Measurements from ENCODE around the gene HARS2. TPM values are rescaled to one million over a fixed set of nuclear protein-coding genes. Genes with fewer than 3 reads are reported as not detected.

The HARS2 gene
- total RNA-seq, 1 experiment from 2014 or later: 36.5 TPM

DNA sequence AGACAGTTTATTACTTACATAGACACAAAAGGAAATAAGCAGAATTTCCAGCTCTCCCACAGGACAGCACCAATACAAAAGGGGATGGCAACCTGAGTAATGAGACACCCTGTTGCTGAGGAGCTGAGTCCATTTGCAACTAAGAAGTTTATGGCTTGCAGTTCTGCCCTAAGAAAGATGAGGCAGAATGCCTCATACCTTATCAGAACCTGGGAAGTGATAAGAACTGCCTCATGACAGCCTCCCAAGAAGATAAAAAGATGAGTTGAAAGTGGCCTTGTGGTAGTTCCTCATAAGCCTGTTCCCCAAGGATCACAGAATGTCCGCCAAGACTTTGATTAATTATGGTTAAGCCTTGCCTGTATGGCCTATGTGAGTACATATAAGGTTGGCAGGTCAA lies 50.7 kb downstream of the HARS2 start:
- CTCF ChIA-PET: no interaction called here
- intact Hi-C loops (cut with micrococcal nuclease; ENCODE audit: unreplicated experiment): no loop called here
- no peaks in the 10 kb centered on the region for H3K36me3 ChIP-seq (ENCODE audit: control insufficient read depth, insufficient read depth, low read length)
- peaks cover 7% of the 10 kb centered on the region; the same call in 1 of the 2 replicates for H3K9me3 ChIP-seq
- Mint-ChIP-seq H3K4me3 (ENCODE audit: unreplicated experiment) (no peak overlapping the region), H3K9me3 (ENCODE audit: unreplicated experiment) (peaks cover 3% of the 10 kb centered on the region), H3K27ac (ENCODE audit: unreplicated experiment) (no peak overlapping the region), H3K27me3 (ENCODE audit: insufficient read depth, unreplicated experiment) (peaks cover 4% of the 10 kb centered on the region), H3K4me1 (ENCODE audit: low read depth, unreplicated experiment) (no peaks in the 10 kb centered on the region), H3K36me3 (ENCODE audit: insufficient read depth, unreplicated experiment) (no peaks in the 10 kb centered on the region)
- TF ChIP-seq, protein P1, sequence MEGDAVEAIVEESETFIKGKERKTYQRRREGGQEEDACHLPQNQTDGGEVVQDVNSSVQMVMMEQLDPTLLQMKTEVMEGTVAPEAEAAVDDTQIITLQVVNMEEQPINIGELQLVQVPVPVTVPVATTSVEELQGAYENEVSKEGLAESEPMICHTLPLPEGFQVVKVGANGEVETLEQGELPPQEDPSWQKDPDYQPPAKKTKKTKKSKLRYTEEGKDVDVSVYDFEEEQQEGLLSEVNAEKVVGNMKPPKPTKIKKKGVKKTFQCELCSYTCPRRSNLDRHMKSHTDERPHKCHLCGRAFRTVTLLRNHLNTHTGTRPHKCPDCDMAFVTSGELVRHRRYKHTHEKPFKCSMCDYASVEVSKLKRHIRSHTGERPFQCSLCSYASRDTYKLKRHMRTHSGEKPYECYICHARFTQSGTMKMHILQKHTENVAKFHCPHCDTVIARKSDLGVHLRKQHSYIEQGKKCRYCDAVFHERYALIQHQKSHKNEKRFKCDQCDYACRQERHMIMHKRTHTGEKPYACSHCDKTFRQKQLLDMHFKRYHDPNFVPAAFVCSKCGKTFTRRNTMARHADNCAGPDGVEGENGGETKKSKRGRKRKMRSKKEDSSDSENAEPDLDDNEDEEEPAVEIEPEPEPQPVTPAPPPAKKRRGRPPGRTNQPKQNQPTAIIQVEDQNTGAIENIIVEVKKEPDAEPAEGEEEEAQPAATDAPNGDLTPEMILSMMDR (IDR thresholded peaks at IDR 0.05; ENCODE audit: insufficient read depth in 1 of 2, low read depth in 1 of 2, low read length in 1 of 2, severe bottlenecking in 1 of 2, unreplicated experiment in 1 of 2): no peak
- BruUV-seq (replicated peaks): no TSS peak
- no peaks in the 10 kb centered on the region for H3K4me1 ChIP-seq
- no peak for DNase-seq
- H3K4me3 ChIP-seq (ENCODE audit: low read depth, low read length): no peak overlapping the region
- no peaks in the 10 kb centered on the region for H3K27me3 ChIP-seq (replicated peaks; ENCODE audit: control insufficient read depth, insufficient read depth, low read length)
- POLR2A ChIA-PET: no interaction called here

Small RNA genes within 50 kb of the gene (microRNA-seq; reads per million reads assigned to microRNA genes)
- gene MIR3655: not detected

Other genes with a start within 250 kb of the HARS2 start
- 7.6 and 8.0 TPM in 2 replicates for gene EIF4EBP3, start 143.8 kb upstream of the HARS2 start, total RNA-seq (2022)
- 44.0 and 50.3 TPM in 2 replicates for gene SRA1, start 134.0 kb upstream of the HARS2 start, total RNA-seq (2022)
- gene APBB3, start 126.9 kb upstream of the HARS2 start, total RNA-seq (2022): 23.4 and 25.1 TPM in 2 replicates
- gene SLC35A4, start 126.6 kb upstream of the HARS2 start, total RNA-seq (2022): 79.5 and 91.3 TPM in 2 replicates
- 11.5 and 13.3 TPM in 2 replicates for gene CD14, start 58.3 kb upstream of the HARS2 start, total RNA-seq (2022)
- 37.8 and 46.4 TPM in 2 replicates for gene TMCO6, start 52.0 kb upstream of the HARS2 start, total RNA-seq (2022)
- gene NDUFA2, start 43.8 kb upstream of the HARS2 start, total RNA-seq (2022): 88.7 and 99.4 TPM in 2 replicates
- 111 and 112 TPM in 2 replicates for gene IK, start 43.6 kb upstream of the HARS2 start, total RNA-seq (2022)
- gene WDR55, start 26.6 kb upstream of the HARS2 start, total RNA-seq (2022): 38.8 and 40.2 TPM in 2 replicates
- 1.8 TPM in 2 replicates for gene DND1, start 17.9 kb upstream of the HARS2 start, total RNA-seq (2022)
- 82.4 and 83.5 TPM in 2 replicates for gene HARS1, start 85 bp upstream of the HARS2 start, total RNA-seq (2022)
- 73.1 and 76.6 TPM in 2 replicates for gene ZMAT2, start 9.0 kb downstream of the HARS2 start, total RNA-seq (2022)
- 0.07 TPM in 1 of 2 replicates, not detected in the other for gene PCDHA1, start 94.7 kb downstream of the HARS2 start, total RNA-seq (2022)
- not detected in 2 replicates for gene PCDHA2, start 103.4 kb downstream of the HARS2 start, total RNA-seq (2022)
- gene PCDHA3, start 109.6 kb downstream of the HARS2 start, total RNA-seq (2022): not detected in 2 replicates
- gene PCDHA4, start 115.6 kb downstream of the HARS2 start, total RNA-seq (2022): 0.07 TPM in 1 of 2 replicates, not detected in the other
- not detected in 2 replicates for gene PCDHA5, start 130.2 kb downstream of the HARS2 start, total RNA-seq (2022)
- 0.09 TPM in 1 of 2 replicates, not detected in the other for gene PCDHA6, start 136.5 kb downstream of the HARS2 start, total RNA-seq (2022)
- not detected in 2 replicates for gene PCDHA7, start 142.8 kb downstream of the HARS2 start, total RNA-seq (2022)
- gene PCDHA8, start 149.7 kb downstream of the HARS2 start, total RNA-seq (2022): not detected in 2 replicates
- not detected in 2 replicates for gene PCDHA9, start 156.9 kb downstream of the HARS2 start, total RNA-seq (2022)
- 0.02 and 0.07 TPM in 2 replicates for gene PCDHA10, start 164.4 kb downstream of the HARS2 start, total RNA-seq (2022)
- not detected in 2 replicates for gene PCDHA11, start 177.5 kb downstream of the HARS2 start, total RNA-seq (2022)
- gene PCDHA12, start 183.9 kb downstream of the HARS2 start, total RNA-seq (2022): not detected in 2 replicates
- gene PCDHA13, start 190.7 kb downstream of the HARS2 start, total RNA-seq (2022): not detected in 2 replicates
- not detected in 2 replicates for gene PCDHAC1, start 234.8 kb downstream of the HARS2 start, total RNA-seq (2022)